Measurements from ENCODE around the gene NGEF.

DNA sequence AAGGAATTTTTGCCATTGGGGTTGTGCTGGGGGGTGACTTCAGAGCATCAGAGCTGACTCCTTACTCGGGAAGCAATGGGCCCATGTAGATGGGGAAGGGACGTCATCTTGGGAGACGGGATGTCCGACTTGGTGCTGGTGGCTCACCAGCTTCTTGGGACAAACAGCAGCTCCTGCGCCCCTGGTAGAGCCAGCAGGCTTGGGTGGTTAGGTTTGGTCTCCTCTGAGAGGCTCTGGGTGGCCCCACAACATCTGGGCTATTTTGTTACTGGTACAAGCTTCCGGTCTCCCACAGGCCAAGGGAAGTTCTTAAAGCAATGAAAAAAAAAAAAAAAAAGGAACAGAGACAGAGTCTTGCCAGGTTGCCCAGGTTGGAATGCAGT, 1.8 kb downstream of the NGEF start:
- TF ChIP-seq POLR2A (IDR thresholded peaks at IDR 0.05): no peak
- TF ChIP-seq, protein P1, sequence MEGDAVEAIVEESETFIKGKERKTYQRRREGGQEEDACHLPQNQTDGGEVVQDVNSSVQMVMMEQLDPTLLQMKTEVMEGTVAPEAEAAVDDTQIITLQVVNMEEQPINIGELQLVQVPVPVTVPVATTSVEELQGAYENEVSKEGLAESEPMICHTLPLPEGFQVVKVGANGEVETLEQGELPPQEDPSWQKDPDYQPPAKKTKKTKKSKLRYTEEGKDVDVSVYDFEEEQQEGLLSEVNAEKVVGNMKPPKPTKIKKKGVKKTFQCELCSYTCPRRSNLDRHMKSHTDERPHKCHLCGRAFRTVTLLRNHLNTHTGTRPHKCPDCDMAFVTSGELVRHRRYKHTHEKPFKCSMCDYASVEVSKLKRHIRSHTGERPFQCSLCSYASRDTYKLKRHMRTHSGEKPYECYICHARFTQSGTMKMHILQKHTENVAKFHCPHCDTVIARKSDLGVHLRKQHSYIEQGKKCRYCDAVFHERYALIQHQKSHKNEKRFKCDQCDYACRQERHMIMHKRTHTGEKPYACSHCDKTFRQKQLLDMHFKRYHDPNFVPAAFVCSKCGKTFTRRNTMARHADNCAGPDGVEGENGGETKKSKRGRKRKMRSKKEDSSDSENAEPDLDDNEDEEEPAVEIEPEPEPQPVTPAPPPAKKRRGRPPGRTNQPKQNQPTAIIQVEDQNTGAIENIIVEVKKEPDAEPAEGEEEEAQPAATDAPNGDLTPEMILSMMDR (IDR thresholded peaks at IDR 0.05): no peak
- TF ChIP-seq POLR2AphosphoS5 (IDR thresholded peaks at IDR 0.05): no peak
